ENCODE results near the gene CRX.

GRCh38 chr19:47821460-47822020, at the start of gene CRX:
- TF ChIP-seq USF2 (IDR thresholded peaks at IDR 0.05; ENCODE audit: low read depth, low read length) = no peak
- no peak for TF ChIP-seq CTCF (conservative IDR thresholded peaks at IDR 0.05; ENCODE audit: low read depth, low read length)
- TF ChIP-seq SMC3 (IDR thresholded peaks at IDR 0.05; ENCODE audit: low read depth, low read length) = no peak
- TF ChIP-seq FOS (IDR thresholded peaks at IDR 0.05; ENCODE audit: low read depth, low read length) = no peak
- TF ChIP-seq POLR2A (IDR thresholded peaks at IDR 0.05; ENCODE audit: low read depth, low read length) = no peak
- no peak for TF ChIP-seq MAZ (IDR thresholded peaks at IDR 0.05; ENCODE audit: borderline replicate concordance, low read depth, low read length)
- no peak for TF ChIP-seq ELK1 (IDR thresholded peaks at IDR 0.05; ENCODE audit: borderline replicate concordance, low read depth, low read length)
- no peak for TF ChIP-seq CEBPB (IDR thresholded peaks at IDR 0.05; ENCODE audit: low read depth, low read length)
